ENCODE measurements around the gene TBX4. TPM values are rescaled to one million over a fixed set of nuclear protein-coding genes. Genes with fewer than 3 reads are reported as not detected.
"Not testable (repeated sequence)": the region's sequence is repeated elsewhere in the genome, so short reads cannot be mapped to it uniquely, and the experiment has no call there.

Gene TBX4
- total and polyA plus RNA-seq, 5 donors = 0.11 TPM; not detected in 4

GRCh38 chr17:61436995-61437704 lies 15.1 kb upstream of the TBX4 start:
- DNase-seq (no peak), ATAC-seq (no peak)
- peaks cover 2% of the 10 kb centered on the region for H3K9me3 ChIP-seq (ENCODE audit: control insufficient read depth, low read length)
- intact Hi-C loops (cut with DNase I) = no loop called here
- H3K4me3 ChIP-seq (ENCODE audit: low read length) = no peak overlapping the region
- H3K4me1 ChIP-seq (ENCODE audit: control insufficient read depth, insufficient read depth, low read length) = no peaks in the 10 kb centered on the region
- peaks cover 3% of the 10 kb centered on the region for H3K27me3 ChIP-seq (ENCODE audit: control insufficient read depth, insufficient read depth)
- H3K27ac ChIP-seq (ENCODE audit: low read length) = no peak overlapping the region

GRCh38 chr17:61440697-61441096 lies 11.5 kb upstream of the TBX4 start:
- Histone ChIP-seq H3K4me1 (ENCODE audit: control insufficient read depth, insufficient read depth, low read length) (no peaks in the 10 kb centered on the region), H3K27me3 (ENCODE audit: control insufficient read depth, insufficient read depth) (peaks cover 3% of the 10 kb centered on the region), H3K27ac (ENCODE audit: low read length) (no peak overlapping the region), H3K9me3 (ENCODE audit: control insufficient read depth, low read length) (peaks cover 2% of the 10 kb centered on the region), H3K4me3 (ENCODE audit: low read length) (no peak overlapping the region)
- intact Hi-C loops (cut with DNase I) = no loop called here
- no peak for ATAC-seq
- no peak for DNase-seq

GRCh38 chr17:61441507-61441906 lies 10.7 kb upstream of the TBX4 start:
- WGBS = 95% methylated on average over 6 of the region's 6 CpGs
- ATAC-seq; H3K27me3 ChIP-seq (ENCODE audit: control insufficient read depth, insufficient read depth); H3K9me3 ChIP-seq (ENCODE audit: control insufficient read depth, low read length); H3K27ac ChIP-seq (ENCODE audit: low read length); DNase-seq; H3K4me3 ChIP-seq (ENCODE audit: low read length); intact Hi-C loops (cut with DNase I); H3K4me1 ChIP-seq (ENCODE audit: control insufficient read depth, insufficient read depth, low read length): not testable (repeated sequence)

- no peak for DNase-seq
- Histone ChIP-seq H3K4me1 (ENCODE audit: control insufficient read depth, insufficient read depth, low read length) (no peaks in the 10 kb centered on the region), H3K4me3 (ENCODE audit: low read length) (no peak overlapping the region), H3K27ac (ENCODE audit: low read length) (no peak overlapping the region), H3K27me3 (ENCODE audit: control insufficient read depth, insufficient read depth) (peaks cover 3% of the 10 kb centered on the region), H3K9me3 (ENCODE audit: control insufficient read depth, low read length) (peaks cover 2% of the 10 kb centered on the region)
- no peak for ATAC-seq
- WGBS = 65% methylated on average over 4 of the region's 4 CpGs
- intact Hi-C loops (cut with DNase I) = no loop called here
Measured at GRCh38 chr17:61442136-61442775, 10.0 kb upstream of the TBX4 start.

- Histone ChIP-seq H3K27me3 (ENCODE audit: control insufficient read depth, insufficient read depth) (peaks cover 3% of the 10 kb centered on the region), H3K9me3 (ENCODE audit: control insufficient read depth, low read length) (no peaks in the 10 kb centered on the region), H3K27ac (ENCODE audit: low read length) (no peak overlapping the region), H3K4me3 (ENCODE audit: low read length) (no peak overlapping the region), H3K4me1 (ENCODE audit: control insufficient read depth, insufficient read depth, low read length) (no peaks in the 10 kb centered on the region)
- intact Hi-C loops (cut with DNase I) = no loop called here
- ATAC-seq = no peak
- no peak for DNase-seq
- WGBS = 63% methylated on average over 11 of the region's 11 CpGs
Measured at GRCh38 chr17:61442878-61443474, 9.2 kb upstream of the TBX4 start.

GRCh38 chr17:61443475-61443882 lies 8.7 kb upstream of the TBX4 start:
- intact Hi-C loops (cut with DNase I) = no loop called here
- DNase-seq (no peak), ATAC-seq (no peak)
- Histone ChIP-seq H3K4me3 (ENCODE audit: low read length) (no peak overlapping the region), H3K27ac (ENCODE audit: low read length) (no peak overlapping the region), H3K27me3 (ENCODE audit: control insufficient read depth, insufficient read depth) (peaks cover 3% of the 10 kb centered on the region), H3K4me1 (ENCODE audit: control insufficient read depth, insufficient read depth, low read length) (no peaks in the 10 kb centered on the region), H3K9me3 (ENCODE audit: control insufficient read depth, low read length) (no peaks in the 10 kb centered on the region)
- 84% methylated on average over 18 of the region's 18 CpGs for WGBS

- H3K4me3 ChIP-seq (ENCODE audit: low read length) = no peak overlapping the region
- H3K27ac ChIP-seq (ENCODE audit: low read length) = no peak overlapping the region
- WGBS = 84% methylated on average over 13 of the region's 13 CpGs
- ATAC-seq (no peak), DNase-seq (no peak)
- peaks cover 3% of the 10 kb centered on the region for H3K27me3 ChIP-seq (ENCODE audit: control insufficient read depth, insufficient read depth)
- no peaks in the 10 kb centered on the region for H3K4me1 ChIP-seq (ENCODE audit: control insufficient read depth, insufficient read depth, low read length)
- intact Hi-C loops (cut with DNase I) = no loop called here
- H3K9me3 ChIP-seq (ENCODE audit: control insufficient read depth, low read length) = no peaks in the 10 kb centered on the region
Measured at GRCh38 chr17:61444075-61444474, 8.1 kb upstream of the TBX4 start.

GRCh38 chr17:61444831-61445230 lies 7.4 kb upstream of the TBX4 start:
- H3K9me3 ChIP-seq (ENCODE audit: control insufficient read depth, low read length) = no peaks in the 10 kb centered on the region
- no peaks in the 10 kb centered on the region for H3K4me1 ChIP-seq (ENCODE audit: control insufficient read depth, insufficient read depth, low read length)
- WGBS = 83% methylated on average over 6 of the region's 6 CpGs
- ATAC-seq (no peak), DNase-seq (no peak)
- no peak overlapping the region for H3K4me3 ChIP-seq (ENCODE audit: low read length)
- intact Hi-C loops (cut with DNase I) = no loop called here
- peaks cover 2% of the 10 kb centered on the region for H3K27me3 ChIP-seq (ENCODE audit: control insufficient read depth, insufficient read depth)
- H3K27ac ChIP-seq (ENCODE audit: low read length) = no peak overlapping the region

- Histone ChIP-seq H3K4me1 (ENCODE audit: control insufficient read depth, insufficient read depth, low read length) (no peaks in the 10 kb centered on the region), H3K27ac (ENCODE audit: low read length) (no peak overlapping the region), H3K4me3 (ENCODE audit: low read length) (no peak overlapping the region), H3K27me3 (ENCODE audit: control insufficient read depth, insufficient read depth) (no peaks in the 10 kb centered on the region), H3K9me3 (ENCODE audit: control insufficient read depth, low read length) (no peaks in the 10 kb centered on the region)
- DNase-seq = no peak
- intact Hi-C loops (cut with DNase I) = no loop called here
- ATAC-seq = no peak
Measured at GRCh38 chr17:61447358-61447757, 4.9 kb upstream of the TBX4 start.

- H3K4me3 ChIP-seq (ENCODE audit: low read length) = no peak overlapping the region
- intact Hi-C loops (cut with DNase I) = no loop called here
- no peak for ATAC-seq
- 78% methylated on average over 2 of the region's 2 CpGs for WGBS
- H3K27ac ChIP-seq (ENCODE audit: low read length) = no peak overlapping the region
- no peak for DNase-seq
- no peaks in the 10 kb centered on the region for H3K27me3 ChIP-seq (ENCODE audit: control insufficient read depth, insufficient read depth)
- H3K4me1 ChIP-seq (ENCODE audit: control insufficient read depth, insufficient read depth, low read length) = no peaks in the 10 kb centered on the region
- H3K9me3 ChIP-seq (ENCODE audit: control insufficient read depth, low read length) = no peaks in the 10 kb centered on the region
Measured at GRCh38 chr17:61448042-61448441, 4.2 kb upstream of the TBX4 start.

GRCh38 chr17:61449140-61449539 lies 3.1 kb upstream of the TBX4 start:
- H3K9me3 ChIP-seq (ENCODE audit: control insufficient read depth, low read length); DNase-seq; intact Hi-C loops (cut with DNase I); H3K27me3 ChIP-seq (ENCODE audit: control insufficient read depth, insufficient read depth); ATAC-seq; H3K27ac ChIP-seq (ENCODE audit: low read length); H3K4me3 ChIP-seq (ENCODE audit: low read length); H3K4me1 ChIP-seq (ENCODE audit: control insufficient read depth, insufficient read depth, low read length): not testable (repeated sequence)
- WGBS = 95% methylated on average over 4 of the region's 4 CpGs
